NCI-H1694 treated with DMSO at 0.1 percent for 48 hours (cell line): Measurements from ENCODE around the gene OR10K1.

Experiments
- DNase-seq: peaks from one replicate; lab custom pipeline; 2025; lab: John Stamatoyannopoulos, UW

Gene OR10K1, protein sequence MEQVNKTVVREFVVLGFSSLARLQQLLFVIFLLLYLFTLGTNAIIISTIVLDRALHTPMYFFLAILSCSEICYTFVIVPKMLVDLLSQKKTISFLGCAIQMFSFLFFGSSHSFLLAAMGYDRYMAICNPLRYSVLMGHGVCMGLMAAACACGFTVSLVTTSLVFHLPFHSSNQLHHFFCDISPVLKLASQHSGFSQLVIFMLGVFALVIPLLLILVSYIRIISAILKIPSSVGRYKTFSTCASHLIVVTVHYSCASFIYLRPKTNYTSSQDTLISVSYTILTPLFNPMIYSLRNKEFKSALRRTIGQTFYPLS

DNA sequence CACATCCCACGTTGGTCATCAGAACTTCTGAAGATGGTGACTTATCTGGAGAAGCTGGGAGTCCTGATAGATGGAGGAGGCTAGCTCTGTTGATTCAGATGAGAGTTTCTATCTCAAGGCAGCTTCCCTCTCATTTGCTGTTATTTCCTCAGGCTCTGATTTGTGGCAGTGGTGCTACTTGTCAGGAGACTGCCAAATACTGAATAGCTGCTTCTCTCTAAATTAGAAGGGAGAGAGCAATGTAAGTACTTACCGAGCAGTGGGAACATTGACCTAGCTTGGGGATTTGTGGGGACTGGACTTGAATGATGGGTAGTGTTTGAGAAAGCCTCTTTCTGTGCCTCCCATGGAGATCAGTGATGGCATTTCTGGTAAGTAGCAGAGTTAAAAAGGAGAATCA lies at the start of gene OR10K1:
Gene OR10K1 (plus strand): TSS at position 301 of the 400 bp plus-strand sequence. CDS start 3,728 bp downstream, outside the sequence.
- no peak for DNase-seq

DNA sequence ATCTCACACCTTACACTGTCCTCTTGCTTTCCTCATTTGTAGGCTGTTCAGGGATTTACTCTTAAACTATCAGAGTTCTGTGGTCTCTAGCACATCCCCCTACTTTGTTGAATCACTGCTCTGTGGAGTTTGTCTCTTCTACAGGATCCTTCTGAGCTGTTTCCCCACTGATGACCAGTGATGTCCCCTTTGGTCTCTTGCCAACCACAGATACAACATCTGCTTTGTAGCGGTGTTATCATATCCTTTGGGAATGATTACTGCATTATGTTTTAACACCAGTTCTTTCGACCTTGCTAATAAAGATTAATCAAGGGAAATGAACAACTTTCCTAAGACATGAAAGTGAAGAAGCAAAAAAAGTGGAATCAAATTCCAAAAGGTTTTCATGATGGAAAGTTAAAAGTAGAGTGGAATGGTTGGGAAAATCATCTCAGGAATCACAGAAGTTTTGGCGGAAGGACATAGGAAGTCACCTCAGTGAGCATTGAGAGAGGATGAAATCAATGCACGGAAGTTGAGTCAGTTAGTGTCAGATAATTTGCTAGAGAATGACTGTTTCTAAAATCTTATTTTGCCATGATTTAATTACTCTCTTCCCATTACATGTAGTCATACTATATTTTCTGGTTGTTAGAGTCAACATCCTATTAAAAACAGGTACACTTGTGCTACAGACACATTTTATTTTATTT lies 46.8 kb upstream of the OR10K1 start:
- no peak for DNase-seq

DNA sequence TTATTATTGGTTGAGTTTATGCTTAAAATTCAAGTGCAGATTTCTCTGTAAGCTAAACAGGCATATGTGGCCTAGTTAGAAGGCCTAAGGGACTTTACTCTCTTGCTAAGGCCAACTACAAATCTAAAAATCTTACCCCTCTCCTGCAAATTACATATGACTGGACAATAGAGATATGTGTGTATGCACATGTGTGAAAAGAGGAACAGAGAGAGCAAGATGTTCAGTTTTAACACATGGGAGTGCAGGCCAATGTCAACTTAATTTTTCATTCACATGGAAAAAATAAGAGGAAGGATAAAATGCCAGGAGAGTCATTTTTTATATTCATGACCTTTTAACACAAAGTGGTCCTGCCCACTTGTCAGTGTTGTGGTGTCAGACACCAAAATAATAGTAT lies 44.0 kb upstream of the OR10K1 start:
- DNase-seq: no peak

- no peak for DNase-seq
Observed at GRCh38 chr1:158422212-158422611, 39.4 kb upstream of the OR10K1 start.

GRCh38 chr1:158425027-158425426 lies 36.6 kb upstream of the OR10K1 start:
- DNase-seq: no peak

DNA sequence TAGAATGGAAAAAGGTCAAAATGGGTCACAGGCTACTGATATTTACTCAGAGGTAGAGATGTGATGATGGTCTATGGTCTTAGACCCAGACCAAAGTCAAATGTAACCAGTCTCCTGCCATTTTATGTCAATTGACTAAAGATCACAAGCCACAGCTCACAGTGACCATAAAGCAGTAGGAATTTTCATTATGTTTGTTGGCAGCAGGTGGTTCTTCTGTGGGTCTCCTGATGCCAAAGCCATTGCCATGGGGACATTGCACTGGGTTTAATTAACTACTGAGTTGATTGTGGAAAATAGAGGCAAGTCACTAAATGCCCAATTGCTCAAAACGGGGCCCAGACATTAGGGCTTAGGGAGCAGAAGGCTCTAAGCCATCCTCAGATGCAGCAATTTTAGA lies 35.5 kb upstream of the OR10K1 start, which contains the start of gene OR10K2:
Gene OR10K2 (minus strand): TSS at position 101 of the 400 bp plus-strand sequence. CDS start 5,371 bp downstream, outside the sequence.
- DNase-seq: no peak

GRCh38 chr1:158430163-158430562 lies 31.5 kb upstream of the OR10K1 start:
- DNase-seq: peak; percentile 5

DNA sequence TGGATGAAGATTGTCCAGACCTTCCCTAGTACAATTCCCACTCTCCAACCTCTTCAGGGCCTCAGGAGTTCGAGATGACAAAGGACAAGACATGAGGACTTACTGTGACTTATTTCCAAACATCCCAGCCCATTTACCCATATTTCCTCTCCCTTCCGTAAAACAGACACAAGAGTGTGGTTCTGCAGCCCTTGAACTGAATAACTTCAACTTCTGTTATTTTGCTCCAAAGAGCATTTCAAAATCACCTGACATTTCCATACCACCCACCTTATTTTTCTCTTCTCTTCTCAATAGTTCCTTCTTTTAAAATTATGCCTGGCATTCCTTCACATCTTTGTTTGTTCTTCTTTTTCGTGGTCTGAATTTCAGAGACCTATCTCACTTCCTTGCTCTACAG lies 26.9 kb upstream of the OR10K1 start:
- DNase-seq: no peak

- DNase-seq: no peak
Observed at GRCh38 chr1:158445376-158445775, 16.3 kb upstream of the OR10K1 start.

DNA sequence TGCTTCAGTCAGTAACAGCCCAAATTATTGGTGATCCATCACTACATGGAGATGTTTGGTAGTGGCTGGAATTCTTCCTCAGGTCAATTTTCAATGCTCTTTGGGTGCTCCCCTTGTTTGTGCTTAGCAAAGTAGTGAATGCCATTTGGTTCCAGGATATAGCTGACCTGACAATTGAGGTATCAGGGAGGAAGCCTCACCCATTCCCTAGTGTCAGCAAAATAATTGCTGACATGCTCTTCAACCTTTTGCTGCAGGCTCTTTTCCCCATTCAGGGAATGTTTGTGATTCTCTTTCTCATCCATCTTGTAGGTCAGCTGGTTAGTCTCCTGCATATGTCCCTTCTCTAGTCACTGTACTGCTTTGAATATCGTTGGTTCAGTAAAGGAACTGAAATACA lies 7.1 kb upstream of the OR10K1 start:
- no peak for DNase-seq

DNA sequence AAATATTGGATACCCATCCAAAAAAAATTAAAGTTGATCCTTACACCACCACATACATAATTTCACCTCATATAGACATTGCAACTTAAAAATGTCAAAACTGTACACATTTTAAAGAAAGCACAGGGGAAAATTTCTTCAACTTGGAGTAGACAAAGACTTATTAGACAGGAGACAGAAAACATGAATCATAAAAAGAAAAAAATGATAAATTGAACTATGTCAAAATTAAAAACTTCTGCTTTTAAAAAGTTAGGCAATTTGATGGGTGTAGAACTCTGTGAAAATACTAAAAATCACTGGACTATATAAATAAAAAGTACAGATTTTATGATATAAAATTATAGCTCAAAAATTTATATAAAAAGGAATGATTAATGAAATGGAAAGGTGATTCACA lies 4.4 kb upstream of the OR10K1 start:
- DNase-seq: no peak

DNA sequence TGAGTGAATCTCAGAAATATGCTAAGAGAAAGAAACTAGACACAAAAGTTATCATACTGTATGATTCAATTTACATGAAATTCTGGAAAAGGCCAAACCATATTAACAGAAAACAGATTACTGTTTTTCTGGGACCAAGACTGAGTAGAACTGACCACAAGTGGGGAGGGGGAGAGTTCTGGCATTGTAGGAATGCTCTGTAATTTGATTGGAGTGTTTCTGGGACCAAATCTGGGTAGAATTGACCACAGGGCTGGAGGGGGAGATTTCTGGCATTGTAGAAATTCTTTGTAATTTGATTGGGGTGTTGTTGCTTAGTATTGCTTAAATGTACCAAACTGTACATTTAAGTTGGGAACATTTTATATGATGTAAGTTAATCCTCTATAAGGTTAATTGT lies 3.4 kb upstream of the OR10K1 start:
- no peak for DNase-seq

GRCh38 chr1:158471920-158472319 lies 10.3 kb downstream of the OR10K1 start, which contains the start of gene OR10R2:
OR10R2 (plus strand) TSS chr1:158472220; CDS start chr1:158472326, 106 bp downstream.
- DNase-seq: no peak

- DNase-seq: no peak
Observed at GRCh38 chr1:158485455-158485854, 23.8 kb downstream of the OR10K1 start.

- no peak for DNase-seq
Observed at GRCh38 chr1:158491316-158491715, 29.7 kb downstream of the OR10K1 start.

GRCh38 chr1:158493054-158493453 lies 31.4 kb downstream of the OR10K1 start:
- DNase-seq: no peak

DNA sequence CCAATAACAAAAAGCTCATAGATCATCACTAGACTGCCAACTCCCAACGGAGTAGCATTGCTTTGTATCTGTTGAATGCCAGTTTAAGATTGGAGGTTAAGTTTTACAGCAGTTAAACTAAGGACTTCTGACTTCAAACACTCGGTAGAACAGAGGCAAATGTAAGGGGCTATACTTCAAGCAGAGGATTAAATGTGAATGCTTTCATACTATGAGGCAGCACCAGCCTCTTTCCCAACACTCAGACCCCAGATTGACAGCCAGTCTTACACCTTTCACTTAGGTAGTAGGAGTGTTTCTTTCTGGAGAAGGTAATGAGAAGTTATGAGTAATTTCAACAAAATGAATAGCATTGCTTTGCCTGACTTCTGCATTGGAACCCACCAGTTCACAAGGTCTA lies 33.2 kb downstream of the OR10K1 start:
- DNase-seq: no peak

DNA sequence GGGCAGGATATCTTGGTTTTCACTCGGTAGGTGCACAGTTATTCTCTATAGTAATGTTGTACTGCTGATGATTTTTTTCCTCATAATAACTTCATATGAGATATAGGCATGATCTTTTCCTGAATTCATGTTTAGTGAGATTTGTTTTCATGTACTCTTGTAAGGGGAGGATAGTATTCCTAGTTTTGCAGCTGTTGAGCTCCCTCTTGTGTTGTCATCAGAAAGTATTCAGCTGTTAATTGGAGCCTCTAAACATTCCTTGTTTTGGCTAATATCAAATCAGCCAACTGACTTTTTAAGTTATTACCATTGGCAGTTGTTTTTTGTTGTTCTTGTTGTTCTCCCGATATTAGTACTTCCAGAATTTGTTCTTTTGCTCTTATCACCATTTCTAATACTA lies 34.7 kb downstream of the OR10K1 start:
- DNase-seq: no peak

DNA sequence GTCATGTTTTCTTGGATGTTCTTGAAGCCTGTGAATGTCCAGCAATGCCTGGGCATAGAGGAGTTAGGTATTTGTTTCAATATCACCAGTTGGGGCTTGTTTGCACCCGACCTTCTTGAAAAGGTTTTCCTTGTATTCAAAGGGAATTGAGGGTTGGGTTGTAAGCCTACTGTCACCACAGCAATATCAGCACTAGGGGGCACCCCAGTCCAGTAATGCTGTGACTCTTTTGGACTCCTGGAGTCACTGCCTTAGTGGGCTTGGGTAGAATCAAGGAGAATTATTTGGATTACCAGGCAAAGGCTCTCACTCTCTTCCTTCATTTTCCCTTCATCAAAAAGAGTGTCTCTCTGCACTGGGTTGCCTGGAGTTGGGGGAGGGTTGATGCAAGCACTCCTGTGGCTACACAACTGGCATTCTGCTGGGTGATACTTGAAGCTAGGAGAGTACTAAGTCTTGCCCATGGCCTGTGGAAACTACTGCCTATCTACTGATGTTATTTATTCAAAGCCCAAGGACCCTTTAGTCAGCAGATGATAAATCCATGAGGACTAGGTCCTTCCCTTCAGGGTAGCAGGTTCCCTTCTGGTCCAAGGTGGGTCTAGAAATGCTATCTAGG lies 44.8 kb downstream of the OR10K1 start:
- no peak for DNase-seq

DNA sequence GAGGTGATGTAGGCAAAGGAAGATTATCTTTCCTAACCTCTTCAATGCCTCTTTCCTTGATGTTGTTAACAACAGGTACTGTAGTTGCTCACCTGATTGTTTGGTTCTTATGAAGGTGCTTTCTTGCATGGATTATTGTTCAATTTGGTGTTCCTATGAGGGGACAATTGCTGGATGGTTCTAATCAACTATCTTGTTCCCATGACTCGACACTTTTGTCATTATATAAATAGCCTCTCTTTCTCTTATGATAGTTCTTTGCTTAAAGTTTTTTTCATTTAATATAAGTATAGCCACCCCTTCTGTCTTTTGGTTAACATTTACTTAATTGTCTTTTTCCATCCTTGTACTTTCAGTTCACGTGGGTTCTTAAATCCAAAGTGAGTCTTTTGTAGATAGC lies 45.9 kb downstream of the OR10K1 start:
- DNase-seq: no peak

GRCh38 chr1:158509471-158510156 lies 48.0 kb downstream of the OR10K1 start:
- no peak for DNase-seq

GRCh38 chr1:158516966-158517365 lies 55.3 kb downstream of the OR10K1 start:
- no peak for DNase-seq
